CD4-positive, alpha-beta T cell treated with Interleukin-6 at 100 ng/mL for 8 hours (primary cell): Measurements from ENCODE around the gene RPRML.
"Not testable (repeated sequence)": the region's sequence is repeated elsewhere in the genome, so short reads cannot be mapped to it uniquely, and the experiment has no call there.

Experiments used
- DNase-seq: peaks from one replicate; pipeline ENCODE4 v3.0.0-alpha.2; 2020; ENCODE audit warnings: mixed read lengths, low spot score

RPRML gene

GRCh38 chr17:46979147-46979863 lies at the start of gene RPRML:
TSS of gene RPRML (minus strand) at chr17:46979253. CDS start at chr17:46979007, 246 bp downstream.
- no peak for DNase-seq

GRCh38 chr17:47016966-47017365 lies 37.9 kb upstream of the RPRML start:
- DNase-seq = not testable (repeated sequence)

DNA sequence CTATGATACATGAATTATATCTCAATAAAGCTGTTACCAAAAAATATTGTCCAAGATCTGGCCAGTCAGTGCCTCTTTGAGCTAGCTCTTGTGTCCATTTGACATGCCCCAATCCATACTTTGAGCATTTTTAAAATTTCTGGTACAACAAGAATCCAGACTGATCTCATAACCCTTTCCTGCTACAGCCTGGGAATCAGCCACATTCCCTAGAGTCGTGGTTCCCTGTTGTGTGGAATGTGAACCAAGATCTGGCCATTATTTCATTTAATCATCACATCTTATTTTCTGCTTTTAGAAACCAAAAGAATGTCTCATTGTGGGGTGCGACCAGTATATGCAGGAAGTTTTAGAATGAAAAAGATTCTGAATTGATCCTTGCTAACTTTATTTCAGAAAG lies 34.3 kb upstream of the RPRML start:
- DNase-seq = no peak

GRCh38 chr17:47012457-47012856 lies 33.4 kb upstream of the RPRML start:
- no peak for DNase-seq

- DNase-seq = no peak
Measured at GRCh38 chr17:47009759-47010594, 30.9 kb upstream of the RPRML start.

DNA sequence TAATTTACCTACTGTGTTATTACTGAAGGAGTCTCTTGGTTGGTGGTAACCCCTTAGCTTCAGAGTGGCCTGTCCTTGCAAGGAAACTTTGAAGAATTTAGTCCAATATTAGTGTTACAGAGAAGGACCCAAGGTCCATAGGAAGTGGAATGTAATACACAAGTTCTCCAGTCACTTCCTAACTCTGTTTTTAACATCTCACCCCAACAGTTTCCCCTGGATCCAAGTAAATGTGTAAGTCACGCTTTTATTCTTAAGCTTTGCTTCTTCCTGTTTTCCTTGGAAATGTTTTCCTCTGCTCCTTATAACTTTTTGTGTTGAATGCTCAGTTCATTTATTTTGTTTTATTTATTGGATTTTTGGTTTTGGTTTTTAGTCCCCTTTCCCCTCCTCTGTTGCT lies 25.9 kb upstream of the RPRML start:
- DNase-seq = no peak

GRCh38 chr17:47003864-47004263 lies 24.8 kb upstream of the RPRML start:
- DNase-seq = not testable (repeated sequence)

DNA sequence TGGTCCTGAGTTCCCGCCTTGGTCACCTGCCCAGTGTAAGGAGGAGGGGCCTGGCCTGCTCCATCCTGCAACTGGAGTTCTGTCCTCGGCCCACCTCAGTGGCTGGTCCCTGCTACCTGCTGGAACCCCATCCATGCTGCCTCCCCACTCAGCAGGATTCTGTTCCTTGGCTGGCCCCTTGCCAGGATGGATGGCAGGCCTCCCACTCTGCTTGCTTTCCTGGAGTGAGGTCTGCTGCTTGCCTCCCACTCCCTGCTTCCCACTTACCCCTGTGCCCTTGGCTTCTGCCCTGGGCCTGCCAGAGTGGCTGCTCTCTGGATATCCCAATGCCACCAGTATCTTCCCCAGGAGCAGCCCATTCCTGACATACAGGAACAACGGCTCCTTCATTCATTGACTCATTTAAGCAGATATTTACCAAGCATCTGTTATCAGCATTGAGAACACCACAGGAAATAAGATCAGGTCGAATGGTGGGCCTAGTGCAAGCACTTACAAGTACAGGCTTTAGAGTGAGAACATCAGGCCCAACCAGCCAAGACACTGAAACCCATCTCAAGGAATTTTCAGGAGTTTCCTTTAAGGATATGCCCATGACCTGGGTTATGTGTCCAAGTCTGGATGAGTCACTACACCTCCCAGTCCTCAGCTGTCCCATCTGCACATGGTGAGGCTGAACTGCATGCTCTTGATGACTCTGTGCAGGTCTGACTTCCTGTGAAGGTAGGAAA lies 17.0 kb upstream of the RPRML start:
- no peak for DNase-seq

- no peak for DNase-seq
Measured at GRCh38 chr17:46994993-46995392, 15.9 kb upstream of the RPRML start.

- DNase-seq = no peak
Measured at GRCh38 chr17:46991617-46992016, 12.6 kb upstream of the RPRML start.

GRCh38 chr17:46989637-46990431 lies 10.8 kb upstream of the RPRML start:
- DNase-seq = no peak

DNA sequence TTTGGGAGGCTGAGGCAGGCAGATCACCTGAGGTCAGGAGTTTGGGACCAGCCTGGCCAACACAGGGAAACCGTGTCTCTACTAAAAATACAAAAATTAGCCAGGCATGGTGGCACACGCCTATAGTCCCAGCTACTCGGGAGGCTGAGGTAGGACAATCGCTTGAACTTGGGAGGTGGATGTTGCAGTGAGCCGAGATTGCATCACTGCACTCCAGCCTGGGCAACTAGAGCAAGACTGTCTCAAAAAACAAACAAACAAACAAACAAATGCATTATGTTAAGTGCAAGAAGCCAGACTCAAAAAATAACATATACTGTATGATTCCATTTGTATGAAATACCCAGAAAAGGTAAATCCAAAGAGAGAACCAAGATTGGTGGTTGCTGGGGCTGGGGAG lies 8.9 kb upstream of the RPRML start:
- DNase-seq = not testable (repeated sequence)

- DNase-seq = no peak
Measured at GRCh38 chr17:46986366-46986765, 7.3 kb upstream of the RPRML start.

- DNase-seq = no peak
Measured at GRCh38 chr17:46984892-46985291, 5.8 kb upstream of the RPRML start.

- DNase-seq = no peak
Measured at GRCh38 chr17:46984341-46984740, 5.3 kb upstream of the RPRML start.

GRCh38 chr17:46983782-46984181 lies 4.7 kb upstream of the RPRML start:
- DNase-seq = no peak

GRCh38 chr17:46982577-46982976 lies 3.5 kb upstream of the RPRML start:
- no peak for DNase-seq

DNA sequence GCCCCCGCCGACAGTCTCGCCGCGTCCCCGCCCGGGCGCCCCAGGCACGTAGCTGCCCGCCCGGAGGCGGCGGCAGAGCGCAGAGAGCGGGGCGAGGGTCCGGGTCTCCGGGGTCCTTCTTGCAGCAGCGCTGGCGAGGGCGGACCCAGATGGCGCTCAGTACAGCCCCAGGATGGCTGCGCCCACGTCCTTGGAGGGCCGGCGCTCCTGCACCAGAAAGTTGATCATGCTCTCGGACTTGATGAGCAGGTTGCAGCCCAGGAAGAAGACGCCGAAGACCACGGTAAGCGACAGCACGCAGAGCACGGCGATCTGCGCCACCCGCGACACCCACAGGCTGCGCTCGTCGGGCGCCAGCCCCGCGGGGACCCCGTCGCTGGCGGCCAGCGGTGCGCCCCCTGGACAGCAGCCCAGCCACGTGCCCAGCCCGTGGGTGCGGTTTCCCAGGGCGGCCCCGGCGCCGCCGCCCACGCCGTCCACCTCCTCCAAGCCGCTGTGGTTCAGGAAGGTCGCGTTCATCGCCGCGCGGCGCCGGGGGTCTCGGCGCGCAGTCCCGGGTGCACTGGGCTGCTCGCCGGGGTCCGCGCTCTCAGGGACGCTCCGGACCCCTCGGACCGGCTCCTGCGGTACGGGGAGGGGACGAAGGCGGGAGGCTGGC lies 435 bp downstream of the RPRML start:
- no peak for DNase-seq

- no peak for DNase-seq
Measured at GRCh38 chr17:46977750-46978488, 1.1 kb downstream of the RPRML start.

GRCh38 chr17:46977348-46977747 lies 1.7 kb downstream of the RPRML start:
- no peak for DNase-seq
